C4-2B (cell line): ENCODE measurements around the gene SEPTIN8.

Experiments
- H3K27ac ChIP-seq: fragments of 450-650 bp; 2 replicates; pipeline ENCODE4 v1.5.1; 2017
- ZFX ChIP-seq: fragments of 450-650 bp; IDR thresholded peaks from 2 replicates; pipeline ENCODE4 v1.6.1; 2017
- TF ChIP-seq, protein P1 (sequence below): fragments of 450-650 bp; conservative IDR thresholded peaks from 2 replicates; pipeline ENCODE4 v1.5.1; 2017; ENCODE audit warnings: mild to moderate bottlenecking

The SEPTIN8 gene

GRCh38 chr5:132765311-132766019, 11.6 kb downstream of the SEPTIN8 start:
- TF ChIP-seq, protein P1, sequence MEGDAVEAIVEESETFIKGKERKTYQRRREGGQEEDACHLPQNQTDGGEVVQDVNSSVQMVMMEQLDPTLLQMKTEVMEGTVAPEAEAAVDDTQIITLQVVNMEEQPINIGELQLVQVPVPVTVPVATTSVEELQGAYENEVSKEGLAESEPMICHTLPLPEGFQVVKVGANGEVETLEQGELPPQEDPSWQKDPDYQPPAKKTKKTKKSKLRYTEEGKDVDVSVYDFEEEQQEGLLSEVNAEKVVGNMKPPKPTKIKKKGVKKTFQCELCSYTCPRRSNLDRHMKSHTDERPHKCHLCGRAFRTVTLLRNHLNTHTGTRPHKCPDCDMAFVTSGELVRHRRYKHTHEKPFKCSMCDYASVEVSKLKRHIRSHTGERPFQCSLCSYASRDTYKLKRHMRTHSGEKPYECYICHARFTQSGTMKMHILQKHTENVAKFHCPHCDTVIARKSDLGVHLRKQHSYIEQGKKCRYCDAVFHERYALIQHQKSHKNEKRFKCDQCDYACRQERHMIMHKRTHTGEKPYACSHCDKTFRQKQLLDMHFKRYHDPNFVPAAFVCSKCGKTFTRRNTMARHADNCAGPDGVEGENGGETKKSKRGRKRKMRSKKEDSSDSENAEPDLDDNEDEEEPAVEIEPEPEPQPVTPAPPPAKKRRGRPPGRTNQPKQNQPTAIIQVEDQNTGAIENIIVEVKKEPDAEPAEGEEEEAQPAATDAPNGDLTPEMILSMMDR: no peak
- no peak for TF ChIP-seq ZFX
- no peak overlapping the region for H3K27ac ChIP-seq

DNA sequence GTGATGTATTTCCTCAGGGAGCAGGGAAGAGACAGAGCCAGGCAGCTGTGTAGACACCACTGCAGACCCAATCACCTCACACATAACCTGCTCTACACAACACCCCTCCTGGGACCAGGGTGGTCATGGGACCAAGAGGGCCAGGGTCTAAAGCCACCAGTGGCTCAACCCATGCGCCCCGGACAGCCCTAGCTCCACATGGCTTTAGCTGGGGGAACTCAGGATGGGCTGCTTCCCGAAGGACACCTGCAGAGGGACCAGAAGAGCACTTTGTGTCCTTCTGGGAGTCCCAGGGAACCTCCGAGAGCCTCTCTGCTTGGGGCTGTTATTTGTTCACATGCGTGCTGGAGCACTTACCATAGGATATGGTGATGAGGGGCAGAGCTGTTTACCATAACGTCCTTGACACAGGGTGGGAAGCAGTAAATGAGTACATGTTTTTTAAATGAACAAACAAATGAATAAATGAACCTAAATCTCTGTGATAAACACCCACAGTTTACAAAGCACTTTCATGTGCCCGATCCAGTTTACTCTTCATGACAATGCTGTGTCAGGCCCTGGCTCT, 12.3 kb downstream of the SEPTIN8 start:
- TF ChIP-seq, protein P1: no peak
- TF ChIP-seq ZFX: no peak
- H3K27ac ChIP-seq: no peak overlapping the region

- TF ChIP-seq, protein P1: no peak
- TF ChIP-seq ZFX: no peak
- H3K27ac ChIP-seq: no peak overlapping the region
These were observed 13.0 kb downstream of the SEPTIN8 start for GRCh38 chr5:132764051-132764450.

GRCh38 chr5:132763181-132764036, 13.6 kb downstream of the SEPTIN8 start:
- H3K27ac ChIP-seq: no peak overlapping the region
- TF ChIP-seq, protein P1: no peak
- TF ChIP-seq ZFX: no peak

DNA sequence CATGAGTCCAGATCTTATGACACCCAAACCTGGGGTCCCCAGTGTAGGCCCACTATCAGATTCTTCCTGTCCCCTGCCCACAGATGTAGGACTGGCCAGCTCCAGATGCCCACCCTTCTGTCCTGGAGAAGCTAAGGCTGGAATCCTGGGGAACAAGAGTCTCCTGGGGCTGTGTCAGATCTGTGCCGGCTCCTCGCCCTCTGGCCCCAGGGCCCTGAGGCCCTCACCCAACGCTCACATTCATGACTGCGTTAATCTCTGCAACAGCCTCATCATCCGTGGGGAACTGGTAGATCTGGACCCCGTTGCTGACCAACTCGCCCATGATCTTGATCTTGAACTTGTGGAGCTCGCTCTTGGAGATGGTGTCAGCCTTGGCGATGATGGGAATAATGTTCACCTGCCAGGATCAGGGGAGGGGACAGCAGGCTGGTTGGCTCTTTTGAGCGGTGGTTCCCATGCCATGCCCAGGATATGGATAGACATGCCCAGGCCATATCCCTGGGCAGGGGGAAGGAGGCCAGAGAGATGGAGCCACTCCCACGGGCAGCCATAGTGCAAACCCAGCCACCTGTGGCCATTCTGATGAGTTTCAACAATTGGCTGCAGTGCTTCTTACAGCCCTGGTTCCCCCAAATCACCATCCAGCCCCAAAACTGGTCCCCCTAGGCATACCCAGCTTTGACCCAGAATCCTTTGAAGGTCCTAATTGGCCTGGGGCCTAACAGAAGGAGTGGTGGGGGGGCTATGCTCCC, 14.6 kb downstream of the SEPTIN8 start:
- H3K27ac ChIP-seq: no peak overlapping the region

DNA sequence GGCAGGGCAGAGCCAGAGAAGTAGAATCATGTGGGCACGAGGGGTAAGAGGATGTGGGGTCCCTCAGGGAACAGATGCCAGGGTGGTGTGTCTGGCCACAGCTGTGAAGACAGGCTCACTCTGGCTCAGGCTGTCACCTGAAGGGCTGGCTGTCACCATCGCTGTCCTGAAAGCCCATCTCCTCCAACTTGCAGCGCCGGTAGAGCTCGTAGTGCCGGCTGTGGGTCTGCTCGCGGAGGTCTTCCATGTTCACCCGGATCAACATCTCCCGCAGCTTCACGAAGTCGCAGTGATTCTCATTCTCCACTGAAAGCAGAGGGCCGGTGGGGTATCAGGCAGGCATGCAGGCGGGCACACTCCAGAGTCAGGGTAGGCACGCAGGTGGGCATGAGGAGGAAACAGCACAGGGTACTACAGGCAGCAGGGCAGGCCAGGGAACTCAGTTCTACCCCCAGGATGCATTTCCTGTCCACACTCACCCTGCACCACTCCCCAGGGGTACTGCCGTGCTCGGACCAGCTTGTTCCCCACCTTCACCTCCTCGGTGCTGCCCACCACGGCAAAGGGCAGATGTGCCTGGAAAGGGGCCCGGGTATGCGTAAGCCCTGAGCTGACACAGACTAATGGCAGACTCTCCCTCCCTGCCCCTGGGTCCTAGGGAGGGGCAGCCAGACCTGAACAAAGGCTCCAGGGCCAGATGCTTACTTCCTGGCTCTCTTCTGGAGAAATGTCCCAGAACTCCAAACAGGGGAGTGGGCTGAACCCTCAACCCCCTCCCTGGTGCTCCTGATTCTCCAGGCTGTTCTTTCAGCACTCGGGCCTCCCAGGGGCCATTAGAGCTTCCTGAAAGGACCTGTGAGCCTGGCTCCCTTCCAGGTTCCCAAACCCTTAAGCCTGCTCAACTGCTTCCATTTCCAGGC, 15.5 kb downstream of the SEPTIN8 start:
- no peak overlapping the region for H3K27ac ChIP-seq
- TF ChIP-seq ZFX: no peak
- TF ChIP-seq, protein P1: no peak

More for the DNA sequence above, 14.6 kb downstream of the SEPTIN8 start:
- TF ChIP-seq, protein P1: no peak
- no peak for TF ChIP-seq ZFX
